ENCODE data around the gene EIF2S1. TPM values are rescaled to one million over a fixed set of nuclear protein-coding genes. Genes with fewer than 3 reads are reported as not detected.
A peak's percentile ranks its signal among the peaks of the same experiment; 100 is the strongest.

Gene EIF2S1
- total RNA-seq, 2 donors from 2014 or later: 74.9 to 126 TPM

DNA sequence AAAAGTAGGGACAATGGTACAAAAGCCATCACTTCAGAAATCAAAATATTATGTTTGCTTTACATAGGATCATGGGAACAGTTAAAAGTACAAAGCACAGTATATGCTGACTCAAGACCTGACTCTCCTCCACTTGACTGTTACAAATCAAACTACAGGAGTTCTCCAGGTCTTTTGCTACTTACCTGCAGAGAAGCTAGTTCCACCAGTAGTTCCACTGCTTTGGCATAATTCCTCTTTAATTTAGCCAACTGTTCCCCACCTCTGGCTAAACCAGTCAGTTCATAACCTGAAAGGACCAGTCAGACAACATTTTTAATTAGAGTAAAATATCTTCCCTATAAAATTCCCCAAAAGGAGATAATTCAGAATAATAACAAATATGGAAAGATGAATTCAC lies 14.5 kb upstream of the EIF2S1 start:
- Histone ChIP-seq H3K4me3 (no peak overlapping the region), H3K27ac (no peak overlapping the region), H3K36me3 (peaks cover 45% of the 10 kb centered on the region), H3K27me3 (replicated peaks; ENCODE audit: insufficient read depth) (no peaks in the 10 kb centered on the region), H3K4me1 (ENCODE audit: control insufficient read depth in 1 of 2, low read depth in 2 of 2) (no peaks in the 10 kb centered on the region), H3K9me3 (no peaks in the 10 kb centered on the region)
- ATAC-seq (ENCODE audit: insufficient number of reproducible peaks, low FRiP score, low read depth) (no peak), DNase-seq (ENCODE audit: low spot score) (no peak)
- TF ChIP-seq, protein P1, sequence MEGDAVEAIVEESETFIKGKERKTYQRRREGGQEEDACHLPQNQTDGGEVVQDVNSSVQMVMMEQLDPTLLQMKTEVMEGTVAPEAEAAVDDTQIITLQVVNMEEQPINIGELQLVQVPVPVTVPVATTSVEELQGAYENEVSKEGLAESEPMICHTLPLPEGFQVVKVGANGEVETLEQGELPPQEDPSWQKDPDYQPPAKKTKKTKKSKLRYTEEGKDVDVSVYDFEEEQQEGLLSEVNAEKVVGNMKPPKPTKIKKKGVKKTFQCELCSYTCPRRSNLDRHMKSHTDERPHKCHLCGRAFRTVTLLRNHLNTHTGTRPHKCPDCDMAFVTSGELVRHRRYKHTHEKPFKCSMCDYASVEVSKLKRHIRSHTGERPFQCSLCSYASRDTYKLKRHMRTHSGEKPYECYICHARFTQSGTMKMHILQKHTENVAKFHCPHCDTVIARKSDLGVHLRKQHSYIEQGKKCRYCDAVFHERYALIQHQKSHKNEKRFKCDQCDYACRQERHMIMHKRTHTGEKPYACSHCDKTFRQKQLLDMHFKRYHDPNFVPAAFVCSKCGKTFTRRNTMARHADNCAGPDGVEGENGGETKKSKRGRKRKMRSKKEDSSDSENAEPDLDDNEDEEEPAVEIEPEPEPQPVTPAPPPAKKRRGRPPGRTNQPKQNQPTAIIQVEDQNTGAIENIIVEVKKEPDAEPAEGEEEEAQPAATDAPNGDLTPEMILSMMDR (IDR thresholded peaks at IDR 0.05): no peak

DNA sequence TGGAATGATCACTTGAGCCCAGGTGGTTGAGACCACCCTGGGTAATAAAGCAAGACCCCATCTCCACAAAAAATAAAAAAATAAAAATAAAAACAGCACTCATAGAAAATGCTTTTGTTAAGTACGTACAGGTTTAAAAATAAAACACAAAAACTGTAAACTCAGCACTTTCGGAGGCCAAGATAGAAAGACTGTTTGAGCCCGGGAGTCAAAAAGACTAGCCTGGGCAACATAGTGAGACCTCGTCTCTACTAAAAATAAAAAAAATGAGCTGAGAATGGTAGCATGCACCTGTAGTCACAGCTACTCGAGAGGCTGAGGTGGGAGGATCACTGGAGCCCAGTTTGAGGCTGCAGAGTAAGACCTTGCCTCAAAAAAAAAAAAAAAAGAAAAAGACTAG lies 8.1 kb upstream of the EIF2S1 start:
- no peak for ATAC-seq (ENCODE audit: insufficient number of reproducible peaks, low FRiP score, low read depth)
- Histone ChIP-seq H3K27ac (no peak overlapping the region), H3K4me1 (ENCODE audit: control insufficient read depth in 1 of 2, low read depth in 2 of 2) (peaks cover 0 to 5% of the 10 kb centered on the region in 2 donors), H3K36me3 (peaks cover 37% of the 10 kb centered on the region), H3K4me3 (no peak overlapping the region), H3K27me3 (replicated peaks; ENCODE audit: insufficient read depth) (no peaks in the 10 kb centered on the region), H3K9me3 (no peaks in the 10 kb centered on the region)
- TF ChIP-seq, protein P1 (IDR thresholded peaks at IDR 0.05): no peak
- no peak for DNase-seq (ENCODE audit: low spot score)

DNA sequence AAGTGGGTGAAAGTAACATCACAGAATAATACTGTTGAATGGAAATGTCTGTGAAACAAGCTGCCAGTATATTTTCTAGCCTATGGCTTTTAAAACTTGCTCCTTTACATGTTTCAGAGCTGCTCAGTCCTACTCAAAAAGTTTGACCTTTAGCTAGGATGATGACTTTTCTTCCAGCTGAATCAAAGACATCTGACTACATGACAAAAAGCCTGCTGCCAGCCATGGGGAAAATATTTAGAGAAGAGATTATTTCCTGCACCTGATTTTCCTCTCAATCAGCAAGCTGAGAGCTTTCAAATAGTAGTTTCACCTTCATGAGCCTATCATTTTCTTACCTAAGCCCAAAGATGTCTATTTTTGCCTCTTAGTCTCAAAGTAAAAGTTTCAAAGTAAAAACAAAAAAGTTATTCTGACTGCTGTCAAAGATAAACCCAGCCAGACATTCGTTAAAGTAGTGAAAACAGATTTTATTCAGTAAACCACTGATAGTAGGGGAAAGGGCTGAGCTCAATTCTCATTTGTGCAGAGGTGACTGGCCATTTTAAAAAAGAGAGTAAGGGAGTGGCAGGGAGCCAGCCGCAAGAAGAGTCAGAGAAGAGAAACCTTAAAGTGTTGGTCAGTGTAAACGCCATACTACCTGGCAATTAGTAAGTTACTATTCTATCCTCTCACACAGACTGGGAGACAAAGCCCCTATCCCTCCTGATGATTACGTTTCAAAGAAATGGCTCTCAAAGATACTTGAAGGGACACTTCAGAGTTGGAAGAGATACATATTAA lies 2.8 kb upstream of the EIF2S1 start:
- peaks cover under 1% of the 10 kb centered on the region for H3K36me3 ChIP-seq
- H3K4me1 ChIP-seq (ENCODE audit: control insufficient read depth in 1 of 2, low read depth in 2 of 2): peaks cover 28 to 39% of the 10 kb centered on the region in 2 donors
- H3K9me3 ChIP-seq: no peaks in the 10 kb centered on the region
- no peaks in the 10 kb centered on the region for H3K27me3 ChIP-seq (replicated peaks; ENCODE audit: insufficient read depth)
- H3K27ac ChIP-seq: no peak overlapping the region
- DNase-seq (ENCODE audit: low spot score): no peak
- no peak for ATAC-seq (ENCODE audit: insufficient number of reproducible peaks, low FRiP score, low read depth)
- TF ChIP-seq, protein P1 (IDR thresholded peaks at IDR 0.05): no peak
- no peak overlapping the region for H3K4me3 ChIP-seq

DNA sequence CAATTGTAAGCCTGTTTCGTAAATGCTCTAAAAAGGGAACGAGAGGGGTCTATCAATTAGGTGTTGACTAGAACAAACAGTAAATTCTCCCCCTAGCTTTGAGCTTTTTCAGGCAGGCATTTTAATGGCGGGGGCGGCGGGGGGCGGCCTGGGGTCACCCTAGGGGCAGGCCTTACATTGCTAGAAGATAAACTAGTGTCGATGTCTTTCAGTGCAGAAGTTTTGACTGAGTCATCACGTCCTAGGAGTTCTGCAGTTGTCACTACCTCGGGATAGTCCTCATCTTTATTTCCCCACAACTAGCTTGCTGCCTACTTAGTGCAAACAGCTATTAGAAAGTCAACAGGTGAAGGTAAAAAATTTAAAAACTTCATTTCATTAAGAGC lies 2.2 kb upstream of the EIF2S1 start:
- DNase-seq (ENCODE audit: low spot score) (no peak), ATAC-seq (ENCODE audit: insufficient number of reproducible peaks, low FRiP score, low read depth) (no peak)
- TF ChIP-seq, protein P1 (IDR thresholded peaks at IDR 0.05): no peak
- H3K27ac ChIP-seq: no peak overlapping the region
- no peak overlapping the region for H3K4me3 ChIP-seq
- H3K9me3 ChIP-seq: no peaks in the 10 kb centered on the region
- peaks cover 32 to 45% of the 10 kb centered on the region in 2 donors for H3K4me1 ChIP-seq (ENCODE audit: control insufficient read depth in 1 of 2, low read depth in 2 of 2)
- no peaks in the 10 kb centered on the region for H3K36me3 ChIP-seq
- no peaks in the 10 kb centered on the region for H3K27me3 ChIP-seq (replicated peaks; ENCODE audit: insufficient read depth)

DNA sequence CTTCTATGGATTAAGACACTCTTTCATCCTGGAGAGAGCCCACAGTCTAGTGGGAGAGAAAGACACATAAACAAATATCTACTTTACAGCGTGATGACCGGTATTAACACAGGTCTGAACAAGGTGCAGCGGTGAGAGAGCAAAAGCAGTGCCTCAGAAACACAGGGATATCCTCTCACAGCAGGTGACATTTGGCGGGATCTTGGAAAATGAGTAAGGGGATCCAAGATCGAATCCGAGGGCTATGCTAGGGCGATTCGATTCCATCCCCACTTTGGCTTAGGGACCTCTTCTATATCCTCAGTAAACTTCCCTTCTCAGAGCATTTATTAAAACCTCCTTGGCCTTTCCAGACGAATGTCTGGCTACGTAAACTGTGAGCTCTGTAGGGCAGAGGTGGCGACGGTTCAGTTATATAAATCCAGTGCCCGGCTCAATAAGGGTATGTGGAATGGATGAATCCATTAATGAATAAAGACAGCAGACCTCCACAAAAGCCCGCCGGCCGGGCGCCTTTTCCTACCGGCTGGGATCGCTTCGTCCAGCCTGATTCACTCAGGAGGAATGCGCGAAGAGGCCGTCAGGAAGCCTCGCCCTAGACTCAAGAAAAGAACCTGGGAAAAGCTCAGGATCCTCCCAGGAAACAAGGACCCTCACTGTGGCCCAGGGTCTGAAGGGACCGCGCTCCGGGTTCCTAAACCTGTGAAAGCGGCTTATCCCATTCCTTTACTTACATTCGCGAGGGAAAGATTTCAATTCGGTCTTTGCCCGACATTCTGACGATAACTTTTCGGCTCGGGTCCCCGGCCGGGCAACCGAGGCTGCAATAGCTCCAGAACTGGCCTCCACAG lies 979 bp upstream of the EIF2S1 start:
- no peaks in the 10 kb centered on the region for H3K27me3 ChIP-seq (replicated peaks; ENCODE audit: insufficient read depth)
- H3K4me3 ChIP-seq: peak overlapping the region; percentile 89
- no peaks in the 10 kb centered on the region for H3K36me3 ChIP-seq
- peaks cover 32 to 53% of the 10 kb centered on the region in 2 donors for H3K4me1 ChIP-seq (ENCODE audit: control insufficient read depth in 1 of 2, low read depth in 2 of 2)
- ATAC-seq (ENCODE audit: insufficient number of reproducible peaks, low FRiP score, low read depth) (peak; percentile 4), DNase-seq (ENCODE audit: low spot score) (no peak)
- H3K9me3 ChIP-seq: no peaks in the 10 kb centered on the region
- TF ChIP-seq, protein P1 (IDR thresholded peaks at IDR 0.05): no peak
- H3K27ac ChIP-seq: peak overlapping the region; percentile 68 to 95

All from thoracic aorta (tissue), 2 donors.